Body of pancreas (tissue), 4 donors: ENCODE measurements around the gene HSPE1.

Experiments
- CTCF ChIP-seq, 7 experiments: fragments of 450-650 bp in 4 of 7; fragments of 200-600 bp in 3 of 7; sonication (generic) in 3 of 7; IDR thresholded peaks; one replicate each; pipeline ENCODE4 v1.5.1; 2016 to 2019; ENCODE audit warnings: antibody characterized with exemption in 7 of 7
- POLR2A ChIP-seq, 3 donors: fragments of 450-650 bp; IDR thresholded peaks; one replicate each; pipeline ENCODE4 v1.6.1; 2016; ENCODE audit warnings: antibody characterized with exemption in 3 of 3, mild to moderate bottlenecking in 2 of 3

- TF ChIP-seq CTCF (IDR thresholded peaks at IDR 0.05), result no peak
- TF ChIP-seq POLR2A (IDR thresholded peaks at IDR 0.05), result no peak
These were observed 4.6 kb upstream of the HSPE1 start for GRCh38 chr2:197495433-197496134.
